WTC11 (cell line): ENCODE data around the gene ACAD8.

Experiments used
- CREM ChIP-seq: sonication (generic); formaldehyde crosslinking; IDR thresholded peaks from 2 replicates; pipeline ENCODE4 v1.8.1; 2022; ENCODE audit warnings: mild to moderate bottlenecking, missing genetic modification reagents, moderate library complexity
- JUN ChIP-seq: sonication (generic); formaldehyde crosslinking; IDR thresholded peaks from 2 replicates; pipeline ENCODE4 v1.8.0; 2023; ENCODE audit warnings: mild to moderate bottlenecking, missing genetic modification reagents
- MAX ChIP-seq: sonication (generic); formaldehyde crosslinking; IDR thresholded peaks from 2 replicates; pipeline ENCODE4 v1.8.0; 2022; ENCODE audit warnings: mild to moderate bottlenecking, missing genetic modification reagents
- NFE2L1 ChIP-seq: sonication (generic); formaldehyde crosslinking; IDR thresholded peaks from 2 replicates; pipeline ENCODE4 v1.8.1; 2023; ENCODE audit warnings: missing genetic modification reagents
- RORB ChIP-seq: fragments of 250-450 bp; sonication (Bioruptor Pico); IDR thresholded peaks from 2 replicates; pipeline ENCODE4 v1.9.0; 2021; ENCODE audit warnings: mild to moderate bottlenecking
- SP1 ChIP-seq: sonication (generic); formaldehyde crosslinking; conservative IDR thresholded peaks from 2 replicates; pipeline ENCODE4 v1.8.1; 2022; ENCODE audit warnings: missing genetic modification reagents
- TEAD4 ChIP-seq: sonication (generic); formaldehyde crosslinking; IDR thresholded peaks from 2 replicates; pipeline ENCODE4 v1.8.0; 2022; ENCODE audit warnings: mild to moderate bottlenecking, missing genetic modification reagents
- TF ChIP-seq, protein P1 (sequence below): sonication (generic); formaldehyde crosslinking; IDR thresholded peaks from 2 replicates; pipeline ENCODE4 v1.8.0; 2022; ENCODE audit warnings: missing genetic modification reagents
- TF ChIP-seq, protein P2 (sequence below): sonication (generic); formaldehyde crosslinking; IDR thresholded peaks from 2 replicates; pipeline ENCODE4 v1.8.1; 2023; ENCODE audit warnings: mild to moderate bottlenecking, missing genetic modification reagents, moderate library complexity
- TF ChIP-seq, protein P3 (sequence below): fragments of 200-600 bp; IDR thresholded peaks from 2 replicates; pipeline ENCODE4 v1.8.0; 2022; ENCODE audit warnings: antibody characterized with exemption
- TF ChIP-seq, protein P4 (sequence below): sonication (generic); formaldehyde crosslinking; IDR thresholded peaks from 2 replicates; pipeline ENCODE4 v1.8.0; 2023; ENCODE audit warnings: missing genetic modification reagents
- TF ChIP-seq, protein P5 (sequence below): sonication (generic); formaldehyde crosslinking; IDR thresholded peaks from 2 replicates; pipeline ENCODE4 v1.8.1; 2022; ENCODE audit warnings: low read depth, missing genetic modification reagents, borderline replicate concordance
- TF ChIP-seq, protein P6 (sequence below): fragments of 250-450 bp; sonication (Bioruptor Pico); IDR thresholded peaks from 2 replicates; pipeline ENCODE4 v2.1.2; 2022; ENCODE audit warnings: mild to moderate bottlenecking, moderate library complexity
- TF ChIP-seq, protein P7 (sequence below): sonication (generic); formaldehyde crosslinking; IDR thresholded peaks from 2 replicates; pipeline ENCODE4 v1.8.1; 2023; ENCODE audit warnings: mild to moderate bottlenecking, moderate library complexity, missing genetic modification reagents

DNA sequence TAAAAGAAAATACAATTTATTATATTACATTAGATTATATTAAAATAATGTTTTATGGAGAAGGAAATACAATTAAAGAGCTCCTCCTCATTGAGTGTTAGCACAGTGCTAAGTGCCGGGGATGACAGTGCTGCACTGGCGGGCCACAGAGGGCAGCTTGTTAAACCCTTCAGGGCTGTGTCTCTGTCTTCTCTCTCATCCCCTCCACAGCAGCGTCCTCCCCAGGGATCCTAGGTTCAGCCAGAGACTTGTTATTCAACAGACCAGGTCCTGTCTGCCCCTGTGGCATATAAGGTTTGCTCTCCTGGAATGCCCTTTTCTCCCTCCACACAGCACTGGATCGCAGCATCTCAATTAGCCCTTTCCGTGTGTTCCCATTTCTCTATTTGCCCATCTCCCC, 14.4 kb upstream of the ACAD8 start:
- TF ChIP-seq, protein P1, sequence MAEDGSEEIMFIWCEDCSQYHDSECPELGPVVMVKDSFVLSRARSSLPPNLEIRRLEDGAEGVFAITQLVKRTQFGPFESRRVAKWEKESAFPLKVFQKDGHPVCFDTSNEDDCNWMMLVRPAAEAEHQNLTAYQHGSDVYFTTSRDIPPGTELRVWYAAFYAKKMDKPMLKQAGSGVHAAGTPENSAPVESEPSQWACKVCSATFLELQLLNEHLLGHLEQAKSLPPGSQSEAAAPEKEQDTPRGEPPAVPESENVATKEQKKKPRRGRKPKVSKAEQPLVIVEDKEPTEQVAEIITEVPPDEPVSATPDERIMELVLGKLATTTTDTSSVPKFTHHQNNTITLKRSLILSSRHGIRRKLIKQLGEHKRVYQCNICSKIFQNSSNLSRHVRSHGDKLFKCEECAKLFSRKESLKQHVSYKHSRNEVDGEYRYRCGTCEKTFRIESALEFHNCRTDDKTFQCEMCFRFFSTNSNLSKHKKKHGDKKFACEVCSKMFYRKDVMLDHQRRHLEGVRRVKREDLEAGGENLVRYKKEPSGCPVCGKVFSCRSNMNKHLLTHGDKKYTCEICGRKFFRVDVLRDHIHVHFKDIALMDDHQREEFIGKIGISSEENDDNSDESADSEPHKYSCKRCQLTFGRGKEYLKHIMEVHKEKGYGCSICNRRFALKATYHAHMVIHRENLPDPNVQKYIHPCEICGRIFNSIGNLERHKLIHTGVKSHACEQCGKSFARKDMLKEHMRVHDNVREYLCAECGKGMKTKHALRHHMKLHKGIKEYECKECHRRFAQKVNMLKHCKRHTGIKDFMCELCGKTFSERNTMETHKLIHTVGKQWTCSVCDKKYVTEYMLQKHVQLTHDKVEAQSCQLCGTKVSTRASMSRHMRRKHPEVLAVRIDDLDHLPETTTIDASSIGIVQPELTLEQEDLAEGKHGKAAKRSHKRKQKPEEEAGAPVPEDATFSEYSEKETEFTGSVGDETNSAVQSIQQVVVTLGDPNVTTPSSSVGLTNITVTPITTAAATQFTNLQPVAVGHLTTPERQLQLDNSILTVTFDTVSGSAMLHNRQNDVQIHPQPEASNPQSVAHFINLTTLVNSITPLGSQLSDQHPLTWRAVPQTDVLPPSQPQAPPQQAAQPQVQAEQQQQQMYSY (CRISPR knock-in tag), result no peak
- TF ChIP-seq, protein P2, sequence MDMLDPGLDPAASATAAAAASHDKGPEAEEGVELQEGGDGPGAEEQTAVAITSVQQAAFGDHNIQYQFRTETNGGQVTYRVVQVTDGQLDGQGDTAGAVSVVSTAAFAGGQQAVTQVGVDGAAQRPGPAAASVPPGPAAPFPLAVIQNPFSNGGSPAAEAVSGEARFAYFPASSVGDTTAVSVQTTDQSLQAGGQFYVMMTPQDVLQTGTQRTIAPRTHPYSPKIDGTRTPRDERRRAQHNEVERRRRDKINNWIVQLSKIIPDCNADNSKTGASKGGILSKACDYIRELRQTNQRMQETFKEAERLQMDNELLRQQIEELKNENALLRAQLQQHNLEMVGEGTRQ (CRISPR knock-in tag), result no peak
- TF ChIP-seq NFE2L1 (CRISPR knock-in tag) (no peak), SP1 (CRISPR knock-in tag) (no peak), RORB (CRISPR knock-in tag) (no peak), CREM (CRISPR knock-in tag) (no peak), TEAD4 (no peak), MAX (CRISPR knock-in tag) (no peak), JUN (CRISPR knock-in tag) (no peak)
- TF ChIP-seq, protein P3, sequence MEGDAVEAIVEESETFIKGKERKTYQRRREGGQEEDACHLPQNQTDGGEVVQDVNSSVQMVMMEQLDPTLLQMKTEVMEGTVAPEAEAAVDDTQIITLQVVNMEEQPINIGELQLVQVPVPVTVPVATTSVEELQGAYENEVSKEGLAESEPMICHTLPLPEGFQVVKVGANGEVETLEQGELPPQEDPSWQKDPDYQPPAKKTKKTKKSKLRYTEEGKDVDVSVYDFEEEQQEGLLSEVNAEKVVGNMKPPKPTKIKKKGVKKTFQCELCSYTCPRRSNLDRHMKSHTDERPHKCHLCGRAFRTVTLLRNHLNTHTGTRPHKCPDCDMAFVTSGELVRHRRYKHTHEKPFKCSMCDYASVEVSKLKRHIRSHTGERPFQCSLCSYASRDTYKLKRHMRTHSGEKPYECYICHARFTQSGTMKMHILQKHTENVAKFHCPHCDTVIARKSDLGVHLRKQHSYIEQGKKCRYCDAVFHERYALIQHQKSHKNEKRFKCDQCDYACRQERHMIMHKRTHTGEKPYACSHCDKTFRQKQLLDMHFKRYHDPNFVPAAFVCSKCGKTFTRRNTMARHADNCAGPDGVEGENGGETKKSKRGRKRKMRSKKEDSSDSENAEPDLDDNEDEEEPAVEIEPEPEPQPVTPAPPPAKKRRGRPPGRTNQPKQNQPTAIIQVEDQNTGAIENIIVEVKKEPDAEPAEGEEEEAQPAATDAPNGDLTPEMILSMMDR, result no peak
- TF ChIP-seq, protein P4, sequence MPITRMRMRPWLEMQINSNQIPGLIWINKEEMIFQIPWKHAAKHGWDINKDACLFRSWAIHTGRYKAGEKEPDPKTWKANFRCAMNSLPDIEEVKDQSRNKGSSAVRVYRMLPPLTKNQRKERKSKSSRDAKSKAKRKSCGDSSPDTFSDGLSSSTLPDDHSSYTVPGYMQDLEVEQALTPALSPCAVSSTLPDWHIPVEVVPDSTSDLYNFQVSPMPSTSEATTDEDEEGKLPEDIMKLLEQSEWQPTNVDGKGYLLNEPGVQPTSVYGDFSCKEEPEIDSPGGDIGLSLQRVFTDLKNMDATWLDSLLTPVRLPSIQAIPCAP (CRISPR knock-in tag), result no peak
- TF ChIP-seq, protein P5, sequence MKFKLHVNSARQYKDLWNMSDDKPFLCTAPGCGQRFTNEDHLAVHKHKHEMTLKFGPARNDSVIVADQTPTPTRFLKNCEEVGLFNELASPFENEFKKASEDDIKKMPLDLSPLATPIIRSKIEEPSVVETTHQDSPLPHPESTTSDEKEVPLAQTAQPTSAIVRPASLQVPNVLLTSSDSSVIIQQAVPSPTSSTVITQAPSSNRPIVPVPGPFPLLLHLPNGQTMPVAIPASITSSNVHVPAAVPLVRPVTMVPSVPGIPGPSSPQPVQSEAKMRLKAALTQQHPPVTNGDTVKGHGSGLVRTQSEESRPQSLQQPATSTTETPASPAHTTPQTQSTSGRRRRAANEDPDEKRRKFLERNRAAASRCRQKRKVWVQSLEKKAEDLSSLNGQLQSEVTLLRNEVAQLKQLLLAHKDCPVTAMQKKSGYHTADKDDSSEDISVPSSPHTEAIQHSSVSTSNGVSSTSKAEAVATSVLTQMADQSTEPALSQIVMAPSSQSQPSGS, result no peak
- TF ChIP-seq, protein P6, sequence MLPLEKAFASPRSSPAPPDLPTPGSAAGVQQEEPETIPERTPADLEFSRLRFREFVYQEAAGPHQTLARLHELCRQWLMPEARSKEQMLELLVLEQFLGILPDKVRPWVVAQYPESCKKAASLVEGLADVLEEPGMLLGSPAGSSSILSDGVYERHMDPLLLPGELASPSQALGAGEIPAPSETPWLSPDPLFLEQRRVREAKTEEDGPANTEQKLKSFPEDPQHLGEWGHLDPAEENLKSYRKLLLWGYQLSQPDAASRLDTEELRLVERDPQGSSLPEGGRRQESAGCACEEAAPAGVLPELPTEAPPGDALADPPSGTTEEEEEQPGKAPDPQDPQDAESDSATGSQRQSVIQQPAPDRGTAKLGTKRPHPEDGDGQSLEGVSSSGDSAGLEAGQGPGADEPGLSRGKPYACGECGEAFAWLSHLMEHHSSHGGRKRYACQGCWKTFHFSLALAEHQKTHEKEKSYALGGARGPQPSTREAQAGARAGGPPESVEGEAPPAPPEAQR (CRISPR knock-in tag), result no peak
- TF ChIP-seq, protein P7, sequence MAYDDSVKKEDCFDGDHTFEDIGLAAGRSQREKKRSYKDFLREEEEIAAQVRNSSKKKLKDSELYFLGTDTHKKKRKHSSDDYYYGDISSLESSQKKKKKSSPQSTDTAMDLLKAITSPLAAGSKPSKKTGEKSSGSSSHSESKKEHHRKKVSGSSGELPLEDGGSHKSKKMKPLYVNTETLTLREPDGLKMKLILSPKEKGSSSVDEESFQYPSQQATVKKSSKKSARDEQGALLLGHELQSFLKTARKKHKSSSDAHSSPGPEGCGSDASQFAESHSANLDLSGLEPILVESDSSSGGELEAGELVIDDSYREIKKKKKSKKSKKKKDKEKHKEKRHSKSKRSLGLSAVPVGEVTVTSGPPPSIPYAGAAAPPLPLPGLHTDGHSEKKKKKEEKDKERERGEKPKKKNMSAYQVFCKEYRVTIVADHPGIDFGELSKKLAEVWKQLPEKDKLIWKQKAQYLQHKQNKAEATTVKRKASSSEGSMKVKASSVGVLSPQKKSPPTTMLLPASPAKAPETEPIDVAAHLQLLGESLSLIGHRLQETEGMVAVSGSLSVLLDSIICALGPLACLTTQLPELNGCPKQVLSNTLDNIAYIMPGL (CRISPR knock-in tag), result no peak
